Upper lobe of left lung (tissue), 6 donors: ENCODE measurements around the gene LIMK2. TPM values are rescaled to one million over a fixed set of nuclear protein-coding genes. Genes with fewer than 3 reads are reported as not detected.

Experiments used
- ATAC-seq, 2 donors: fragments of 200-7000 bp; cut with Tn5 transposase; one replicate each; pipeline ENCODE4 v1.9.1; 2022; ENCODE audit warnings: mild to moderate bottlenecking in 2 of 2, moderate library complexity in 2 of 2; ENCODE audit not compliant: low FRiP score in 2 of 2
- DNase-seq, 2 donors: peaks; one replicate each; pipeline ENCODE4 v3.0.0-alpha.2; 2019 to 2020
- H3K27ac ChIP-seq, 4 donors: fragments of 200-600 bp; sonication (generic); one replicate each; pipeline ENCODE4 v1.5.1; 2016 to 2019
- H3K27me3 ChIP-seq, 4 donors: fragments of 200-600 bp; sonication (generic); one replicate each; pipeline ENCODE4 v1.5.1; 2017 to 2019
- H3K36me3 ChIP-seq, 4 donors: fragments of 200-600 bp; sonication (generic); one replicate each; pipeline ENCODE4 v1.5.1; 2016 to 2019
- H3K4me1 ChIP-seq, 4 donors: fragments of 200-600 bp; sonication (generic); one replicate each; pipeline ENCODE4 v1.5.1; 2018 to 2019
- H3K4me3 ChIP-seq, 4 donors: fragments of 200-600 bp; sonication (generic); one replicate each; pipeline ENCODE4 v1.5.1; 2017 to 2019; ENCODE audit warnings: mild to moderate bottlenecking in 2 of 4, moderate library complexity in 1 of 4
- H3K9me3 ChIP-seq, 4 donors: fragments of 200-600 bp; sonication (generic); one replicate each; pipeline ENCODE4 v1.5.1; 2018 to 2019
- EP300 ChIP-seq, 4 donors: sonication (generic); formaldehyde crosslinking; IDR thresholded peaks; one replicate each; pipeline ENCODE4 v1.5.1; 2017; ENCODE audit warnings: antibody characterized with exemption in 4 of 4, control low read depth in 2 of 4
- POLR2A ChIP-seq, 4 donors: fragments of 450-650 bp; IDR thresholded peaks; one replicate each; pipeline ENCODE4 v1.5.1; 2016 to 2017; ENCODE audit warnings: antibody characterized with exemption in 4 of 4, mild to moderate bottlenecking in 2 of 4
- POLR2AphosphoS5 ChIP-seq, 2 donors: sonication (generic); formaldehyde crosslinking; IDR thresholded peaks; one replicate each; pipeline ENCODE4 v1.5.1; 2017; ENCODE audit warnings: antibody characterized with exemption in 2 of 2
- WGBS, 2 donors: methylation state at CpG; one replicate each; pipeline ENCODE4 v1.1.5; 2017 to 2018; 5-methylcytosine and 5-hydroxymethylcytosine counted together
- total RNA-seq, 6 donors: library from RNA; depleted of rRNA in 4 of 6; stranded (reverse); fragments of >200 nt in 4 of 6; gene quantifications; one replicate each; pipeline versions ENCODE4 v1.1.0 to v1.2.1, GENCODE V29; 2016 to 2021
- TF ChIP-seq, protein P1 (sequence below), 6 experiments: fragments of 450-650 bp in 4 of 6; fragments of 200-600 bp in 2 of 6; sonication (generic) in 2 of 6; IDR thresholded peaks; one replicate each; pipeline ENCODE4 v1.5.1; 2016 to 2019; ENCODE audit warnings: antibody characterized with exemption in 6 of 6
- donor health status: DM: no; HTN: no; CAD: no; lungs with moderate emphysema.
- donor health status: DM: no; HTN: yes; CAD: no; lungs with severe emphysema.

LIMK2 gene
- total RNA-seq, 6 donors from 2014 or later: 44.5 to 141 (median 75.8) TPM

- H3K36me3 ChIP-seq: peaks cover 23 to 90% (median 73%) of the 10 kb centered on the region in 4 donors
- 76 to 86% methylated on average over 3 of the region's 3 CpGs for WGBS, 2 donors
- peaks cover 0 to 18% (median 5%) of the 10 kb centered on the region in 4 donors for H3K4me1 ChIP-seq
- H3K4me3 ChIP-seq: no peak overlapping the region
- no peaks in the 10 kb centered on the region for H3K27me3 ChIP-seq
- no peak for TF ChIP-seq EP300 (IDR thresholded peaks at IDR 0.05)
- no peak for TF ChIP-seq POLR2A (IDR thresholded peaks at IDR 0.05)
- TF ChIP-seq POLR2AphosphoS5 (IDR thresholded peaks at IDR 0.05): no peak
- TF ChIP-seq, protein P1, sequence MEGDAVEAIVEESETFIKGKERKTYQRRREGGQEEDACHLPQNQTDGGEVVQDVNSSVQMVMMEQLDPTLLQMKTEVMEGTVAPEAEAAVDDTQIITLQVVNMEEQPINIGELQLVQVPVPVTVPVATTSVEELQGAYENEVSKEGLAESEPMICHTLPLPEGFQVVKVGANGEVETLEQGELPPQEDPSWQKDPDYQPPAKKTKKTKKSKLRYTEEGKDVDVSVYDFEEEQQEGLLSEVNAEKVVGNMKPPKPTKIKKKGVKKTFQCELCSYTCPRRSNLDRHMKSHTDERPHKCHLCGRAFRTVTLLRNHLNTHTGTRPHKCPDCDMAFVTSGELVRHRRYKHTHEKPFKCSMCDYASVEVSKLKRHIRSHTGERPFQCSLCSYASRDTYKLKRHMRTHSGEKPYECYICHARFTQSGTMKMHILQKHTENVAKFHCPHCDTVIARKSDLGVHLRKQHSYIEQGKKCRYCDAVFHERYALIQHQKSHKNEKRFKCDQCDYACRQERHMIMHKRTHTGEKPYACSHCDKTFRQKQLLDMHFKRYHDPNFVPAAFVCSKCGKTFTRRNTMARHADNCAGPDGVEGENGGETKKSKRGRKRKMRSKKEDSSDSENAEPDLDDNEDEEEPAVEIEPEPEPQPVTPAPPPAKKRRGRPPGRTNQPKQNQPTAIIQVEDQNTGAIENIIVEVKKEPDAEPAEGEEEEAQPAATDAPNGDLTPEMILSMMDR (IDR thresholded peaks at IDR 0.05): no peak
- ATAC-seq (no peak), DNase-seq (no peak)
- H3K9me3 ChIP-seq: no peaks in the 10 kb centered on the region
- H3K27ac ChIP-seq: peak overlapping the region in 3 of 4 donors; percentile 8 to 61 (median 44)
Observed at GRCh38 chr22:31271485-31271884, 59.4 kb downstream of the LIMK2 start.

GRCh38 chr22:31272522-31273446, 60.7 kb downstream of the LIMK2 start:
- peak; percentile 79 to 81 for ATAC-seq
- 69 to 73% methylated on average over 11 to 15 of the region's 15 CpGs for WGBS, 2 donors
- peak in 1 of 2 donors; percentile 60 for DNase-seq
- Histone ChIP-seq H3K4me1 (peaks cover 3 to 18% (median 5%) of the 10 kb centered on the region in 4 donors), H3K4me3 (no peak overlapping the region), H3K27ac (peak overlapping the region; percentile 17 to 52 (median 46)), H3K36me3 (peaks cover 23 to 88% (median 69%) of the 10 kb centered on the region in 4 donors), H3K27me3 (no peaks in the 10 kb centered on the region), H3K9me3 (no peaks in the 10 kb centered on the region)
- TF ChIP-seq, protein P1 (IDR thresholded peaks at IDR 0.05): peak; percentile 58 to 75 (median 66)
- no peak for TF ChIP-seq POLR2A (IDR thresholded peaks at IDR 0.05)

GRCh38 chr22:31274017-31274416, 61.9 kb downstream of the LIMK2 start:
- Histone ChIP-seq H3K27me3 (no peaks in the 10 kb centered on the region), H3K27ac (peak overlapping the region in 1 of 4 donors; percentile 48), H3K4me1 (peaks cover 4 to 27% (median 12%) of the 10 kb centered on the region in 4 donors), H3K36me3 (peaks cover 23 to 88% (median 69%) of the 10 kb centered on the region in 4 donors), H3K9me3 (no peaks in the 10 kb centered on the region), H3K4me3 (no peak overlapping the region)
- peak in 1 of 2 donors; percentile 44 for ATAC-seq
- DNase-seq: no peak
- 56 to 86% methylated on average over 3 of the region's 3 CpGs for WGBS, 2 donors
- TF ChIP-seq EP300 (IDR thresholded peaks at IDR 0.05): no peak
- TF ChIP-seq, protein P1 (IDR thresholded peaks at IDR 0.05): no peak
- TF ChIP-seq POLR2AphosphoS5 (IDR thresholded peaks at IDR 0.05): no peak
- TF ChIP-seq POLR2A (IDR thresholded peaks at IDR 0.05): no peak

DNA sequence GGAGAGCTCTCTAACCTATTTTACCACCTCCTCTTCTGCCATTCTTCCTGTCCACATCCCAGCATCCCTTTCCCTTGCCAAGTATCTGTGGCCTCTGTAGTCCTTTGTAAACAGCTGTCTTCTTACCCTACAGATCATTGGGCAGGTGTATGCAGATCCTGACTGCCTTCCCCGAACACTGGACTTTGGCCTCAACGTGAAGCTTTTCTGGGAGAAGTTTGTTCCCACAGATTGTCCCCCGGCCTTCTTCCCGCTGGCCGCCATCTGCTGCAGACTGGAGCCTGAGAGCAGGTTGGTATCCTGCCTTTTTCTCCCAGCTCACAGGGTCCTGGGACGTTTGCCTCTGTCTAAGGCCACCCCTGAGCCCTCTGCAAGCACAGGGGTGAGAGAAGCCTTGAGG, 62.9 kb downstream of the LIMK2 start:
- Histone ChIP-seq H3K9me3 (no peaks in the 10 kb centered on the region), H3K36me3 (peaks cover 23 to 91% (median 69%) of the 10 kb centered on the region in 4 donors), H3K27me3 (no peaks in the 10 kb centered on the region), H3K4me1 (peaks cover 4 to 27% (median 13%) of the 10 kb centered on the region in 4 donors), H3K27ac (peak overlapping the region in 3 of 4 donors; percentile 15 to 48 (median 26)), H3K4me3 (no peak overlapping the region)
- no peak for ATAC-seq
- DNase-seq: no peak
- 79 to 88% methylated on average over 6 of the region's 6 CpGs for WGBS, 2 donors
- TF ChIP-seq EP300 (IDR thresholded peaks at IDR 0.05) (no peak), POLR2AphosphoS5 (IDR thresholded peaks at IDR 0.05) (no peak), POLR2A (IDR thresholded peaks at IDR 0.05) (no peak)
- TF ChIP-seq, protein P1 (IDR thresholded peaks at IDR 0.05): no peak
